IMR-90 (cell line): ENCODE data around the gene PRKCH. TPM values are rescaled to one million over a fixed set of nuclear protein-coding genes. Genes with fewer than 3 reads are reported as not detected.

Experiments
- ATAC-seq: fragments of 200-7000 bp; cut with Tn5 transposase; 2 replicates; pipeline ENCODE4 v1.9.1; 2020; ENCODE audit warnings: low read depth, mild to moderate bottlenecking, moderate library complexity
- BruUV-seq: library from RNA; stranded (reverse); fragments of 400-500 nt; replicated peaks from 2 replicates; lab custom pipeline; 2021; lab: Mats Ljungman, UMichigan
- CTCF ChIA-PET: fragments of 300-600 bp; formaldehyde crosslinking; extraction: SDS; loops from one replicate; lab custom pipeline; 2021; ENCODE audit warnings: antibody characterized with exemption; lab: Yijun Ruan, JAX
- POLR2A ChIA-PET: fragments of 300-600 bp; sonication (Branson Sonifier 250); formaldehyde crosslinking; loops from one replicate; lab custom pipeline; 2022; ENCODE audit warnings: antibody characterized with exemption; ENCODE audit not compliant: unreplicated experiment; lab: Charles Lee
- DNase-seq: peaks from one replicate; pipeline ENCODE4 v3.0.0; 2013
- H2AFZ ChIP-seq: replicated peaks from 2 replicates; pipeline ENCODE3; 2013; ENCODE audit warnings: low read length, mild to moderate bottlenecking; ENCODE audit not compliant: poor library complexity
- H2AK5ac ChIP-seq: 2 replicates; pipeline ENCODE4 v1.6.1; 2013; ENCODE audit warnings: low read depth, low read length, inconsistent platforms
- H2AK9ac ChIP-seq: replicated peaks from 2 replicates; pipeline ENCODE3; 2013; ENCODE audit warnings: mild to moderate bottlenecking, low read depth, low read length, moderate library complexity; ENCODE audit not compliant: poor library complexity
- H2BK120ac ChIP-seq: 2 replicates; pipeline ENCODE4 v1.6.1; 2013; ENCODE audit warnings: low read depth, low read length, inconsistent platforms
- H2BK15ac ChIP-seq: 3 replicates; pipeline ENCODE4 v1.6.1; 2013; ENCODE audit warnings: low read depth, low read length, inconsistent platforms
- H2BK20ac ChIP-seq: 2 replicates; pipeline ENCODE4 v1.6.1; 2013; ENCODE audit warnings: low read depth, mild to moderate bottlenecking, inconsistent platforms, low read length, moderate library complexity
- H2BK5ac ChIP-seq: 2 replicates; pipeline ENCODE4 v1.6.1; 2013; ENCODE audit warnings: mild to moderate bottlenecking, low read depth, low read length, inconsistent platforms; ENCODE audit not compliant: poor library complexity, severe bottlenecking
- H3K14ac ChIP-seq: replicated peaks from 2 replicates; pipeline ENCODE4 v1.6.1; 2013; ENCODE audit warnings: low read depth, low read length, inconsistent platforms
- H3K18ac ChIP-seq: 2 replicates; pipeline ENCODE4 v1.6.1; 2013; ENCODE audit warnings: low read depth, low read length, control low read depth
- H3K23ac ChIP-seq: 2 replicates; pipeline ENCODE4 v1.6.1; 2013; ENCODE audit warnings: low read depth, low read length, inconsistent platforms
- H3K27ac ChIP-seq: 2 replicates; pipeline ENCODE4 v1.5.1; 2013; ENCODE audit warnings: mild to moderate bottlenecking, control low read depth, low read length; ENCODE audit not compliant: insufficient read depth
- H3K27me3 ChIP-seq: 2 replicates; pipeline ENCODE4 v1.6.1; 2013; ENCODE audit warnings: low read length; ENCODE audit not compliant: control insufficient read depth, insufficient read depth
- H3K36me3 ChIP-seq: 2 replicates; pipeline ENCODE4 v1.6.1; 2013; ENCODE audit warnings: low read length, mixed read lengths; ENCODE audit not compliant: control insufficient read depth, insufficient read depth
- H3K4ac ChIP-seq: 2 replicates; pipeline ENCODE4 v1.6.1; 2013; ENCODE audit warnings: low read depth, low read length, inconsistent platforms
- H3K4me1 ChIP-seq: 2 replicates; pipeline ENCODE4 v1.6.1; 2013; ENCODE audit warnings: low read length, mixed read lengths; ENCODE audit not compliant: control insufficient read depth, insufficient read depth
- H3K4me2 ChIP-seq: 2 replicates; pipeline ENCODE4 v1.6.1; 2013; ENCODE audit warnings: low read depth, mild to moderate bottlenecking, control low read depth, low read length, moderate library complexity
- H3K4me3 ChIP-seq: 2 replicates; pipeline ENCODE4 v1.5.1; 2013; ENCODE audit warnings: low read depth, mild to moderate bottlenecking, control low read depth, low read length, moderate library complexity; ENCODE audit not compliant: insufficient read depth
- H3K56ac ChIP-seq: 2 replicates; pipeline ENCODE4 v1.6.1; 2013; ENCODE audit warnings: low read length, inconsistent platforms; ENCODE audit not compliant: insufficient read depth; ENCODE audit errors: extremely low read depth
- H3K79me1 ChIP-seq, 2 experiments: 2 replicates each; pipeline ENCODE4 v1.6.1; 2013; ENCODE audit warnings: low read length in 2 of 2, inconsistent platforms in 1 of 2, low read depth in 1 of 2
- H3K9ac ChIP-seq: 2 replicates; pipeline ENCODE4 v1.6.1; 2013; ENCODE audit warnings: low read depth, low read length, control low read depth
- H3K9me1 ChIP-seq: 2 replicates; pipeline ENCODE4 v1.6.1; 2013; ENCODE audit warnings: low read length, inconsistent platforms; ENCODE audit not compliant: insufficient read depth
- H3K9me3 ChIP-seq: 2 replicates; pipeline ENCODE4 v1.6.1; 2013; ENCODE audit warnings: low read length; ENCODE audit not compliant: control insufficient read depth, insufficient read depth
- H4K20me1 ChIP-seq: 2 replicates; pipeline ENCODE4 v1.6.1; 2013; ENCODE audit warnings: low read length, inconsistent platforms; ENCODE audit not compliant: insufficient read depth
- H4K5ac ChIP-seq: 2 replicates; pipeline ENCODE4 v1.6.1; 2013; ENCODE audit warnings: mild to moderate bottlenecking, low read depth, low read length, control low read depth
- H4K8ac ChIP-seq, 2 experiments: 2 replicates each; pipeline ENCODE4 v1.6.1; 2013; ENCODE audit warnings: low read depth in 2 of 2, low read length in 2 of 2, control low read depth in 1 of 2, inconsistent platforms in 1 of 2
- H4K91ac ChIP-seq: 2 replicates; pipeline ENCODE4 v1.6.1; 2013; ENCODE audit warnings: low read depth, low read length, inconsistent platforms; ENCODE audit not compliant: insufficient read depth
- BHLHE40 ChIP-seq: fragments of 150-350 bp; IDR thresholded peaks from 2 replicates; pipeline ENCODE4 v1.6.1; 2016; ENCODE audit warnings: mild to moderate bottlenecking, low read depth, low read length
- CEBPB ChIP-seq: IDR thresholded peaks from 2 replicates; pipeline ENCODE4 v1.6.1; 2012; ENCODE audit warnings: low read depth, low read length, improper control_type of control experiment
- CHD1 ChIP-seq: IDR thresholded peaks from 2 replicates; pipeline ENCODE4 v1.6.1; 2012; ENCODE audit warnings: low read depth, low read length, improper control_type of control experiment
- FOS ChIP-seq: fragments of 150-350 bp; IDR thresholded peaks from 2 replicates; pipeline ENCODE4 v1.6.1; 2016; ENCODE audit warnings: low read depth, low read length
- MAZ ChIP-seq: IDR thresholded peaks from 2 replicates; pipeline ENCODE4 v1.6.1; 2012; ENCODE audit warnings: low read depth, mild to moderate bottlenecking, low read length, improper control_type of control experiment, moderate library complexity, borderline replicate concordance
- NFE2L2 ChIP-seq: fragments of 150-350 bp; IDR thresholded peaks from 2 replicates; pipeline ENCODE4 v1.6.1; 2016; ENCODE audit warnings: low read depth, mild to moderate bottlenecking, low read length
- POLR2A ChIP-seq: IDR thresholded peaks from 2 replicates; pipeline ENCODE4 v1.6.1; 2012; ENCODE audit warnings: mild to moderate bottlenecking, low read depth, low read length
- RAD21 ChIP-seq: IDR thresholded peaks from 2 replicates; pipeline ENCODE4 v1.6.1; 2012; ENCODE audit warnings: low read length, improper control_type of control experiment
- RCOR1 ChIP-seq: IDR thresholded peaks from 2 replicates; pipeline ENCODE4 v1.6.1; 2012; ENCODE audit warnings: mild to moderate bottlenecking, low read length, improper control_type of control experiment; ENCODE audit not compliant: insufficient replicate concordance
- SMC3 ChIP-seq: fragments of 150-350 bp; IDR thresholded peaks from 2 replicates; pipeline ENCODE4 v1.6.1; 2016; ENCODE audit warnings: low read depth, mild to moderate bottlenecking, antibody characterized with exemption, low read length, moderate library complexity
- WGBS, 2 experiments: methylation state at CpG; one replicate each; pipeline versions ENCODE4 v1.1.5 to v1.1.7; 2013; ENCODE audit warnings: missing lambda C conversion rate in 2 of 2; ENCODE audit not compliant: insufficient read length in 1 of 2; ENCODE audit errors: extremely low coverage in 2 of 2; 5-methylcytosine and 5-hydroxymethylcytosine counted together
- dilution Hi-C: fragments of 300-500 bp; cut with HindIII; formaldehyde crosslinking; loops from one replicate; pipeline ENCODE4 v1.14.3; 2018; ENCODE audit warnings: low sequenced_read_pairs; ENCODE audit not compliant: unreplicated experiment
- in situ Hi-C: fragments of 300-500 bp; cut with MboI; formaldehyde crosslinking; loops from 3 replicates; pipeline ENCODE4 v1.14.3; 2019; ENCODE audit warnings: low sequenced_read_pairs, inconsistent platforms, mixed read lengths
- intact Hi-C: fragments of 100-400 bp; cut with micrococcal nuclease; formaldehyde crosslinking; loops from 2 replicates; pipeline ENCODE4 v1.10.0; 2022
- polyA plus RNA-seq, 3 experiments: library from polyadenylated mRNA; depleted of rRNA; stranded (reverse); fragments of >200 nt; gene quantifications; 2 replicates each; pipeline ENCODE4 v1.2.3, GENCODE V29; 2012; ENCODE audit warnings: low replicate concordance in 1 of 3
- total RNA-seq: library from RNA; depleted of rRNA; stranded (reverse); fragments of >200 nt; gene quantifications from 2 replicates; pipeline ENCODE4 v1.2.3, GENCODE V29; 2012
- TF ChIP-seq, protein P1 (sequence below): conservative IDR thresholded peaks from 2 replicates; pipeline ENCODE4 v1.5.1; 2012; ENCODE audit warnings: mild to moderate bottlenecking, low read depth, low read length, improper control_type of control experiment
- TF ChIP-seq, protein P2 (sequence below): fragments of 150-350 bp; IDR thresholded peaks from 2 replicates; pipeline ENCODE4 v1.6.1; 2016; ENCODE audit warnings: low read depth, mild to moderate bottlenecking, low read length, moderate library complexity, borderline replicate concordance

PRKCH gene
- total and polyA plus RNA-seq, 2 of the 4 experiments (the other 2 are of a cell fraction): 1.6 to 2.3 TPM

DNA sequence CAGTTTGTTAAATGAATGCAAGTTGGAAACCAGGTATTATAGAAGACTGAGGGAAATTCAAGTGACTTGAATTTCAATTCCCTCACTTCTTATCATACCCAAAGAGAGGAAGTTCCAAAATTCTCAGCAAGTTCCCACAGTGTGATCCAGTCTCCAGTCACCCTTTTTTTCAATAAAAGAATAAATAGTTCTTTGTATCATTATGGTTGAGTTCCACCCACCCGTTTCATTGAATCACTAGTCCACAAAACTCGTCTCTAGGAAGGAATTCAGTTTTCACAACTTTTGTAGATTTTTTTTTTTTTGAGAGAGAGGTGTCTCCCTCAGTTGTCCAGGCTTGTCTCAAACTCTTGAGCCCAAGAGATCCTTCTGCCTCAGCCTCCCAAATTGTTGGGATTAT is 38.6 kb upstream of the PRKCH start:
- Histone ChIP-seq H3K18ac (no peak overlapping the region), H3K9me3 (peaks cover 8% of the 10 kb centered on the region; the same call in 1 of the 2 replicates), H2AK5ac (no peak overlapping the region), H3K23ac (peak overlapping the region; percentile 43; the same call in 1 of the 2 replicates), H4K5ac (no peak overlapping the region), H3K27ac (no peak overlapping the region), H4K91ac (no peak overlapping the region), H2BK120ac (no peak overlapping the region), H3K9me1 (no peaks in the 10 kb centered on the region), H3K4me1 (no peaks in the 10 kb centered on the region), H3K9ac (no peak overlapping the region), H3K14ac (no peak overlapping the region), H3K36me3 (no peaks in the 10 kb centered on the region), H2BK15ac (no peak overlapping the region), H3K4me2 (no peak overlapping the region), H4K8ac (no peak overlapping the region), H2AFZ (no peak overlapping the region), H2AK9ac (no peak overlapping the region), H3K27me3 (peaks cover 27% of the 10 kb centered on the region), H4K20me1 (no peaks in the 10 kb centered on the region), H3K79me1 (no peaks in the 10 kb centered on the region), H3K4me3 (no peak overlapping the region), H2BK5ac (no peak overlapping the region), H3K4ac (no peak overlapping the region), H3K56ac (no peak overlapping the region), H2BK20ac (no peak overlapping the region)
- ChIA-PET POLR2A (no interaction called here), CTCF (interaction anchor here (0.8 to 1.4 kb wide), 2 partner anchors 15 to 22 kb away, joined by 3 read pairs; no protein-coding TSS in a partner anchor)
- WGBS, 2 experiments: no CpG with 5 or more reads among the region's 2 CpGs
- TF ChIP-seq MAZ (no peak), POLR2A (no peak), RAD21 (no peak), SMC3 (no peak), FOS (no peak), NFE2L2 (no peak), CHD1 (no peak), BHLHE40 (no peak), CEBPB (no peak), RCOR1 (no peak)
- TF ChIP-seq, protein P1, sequence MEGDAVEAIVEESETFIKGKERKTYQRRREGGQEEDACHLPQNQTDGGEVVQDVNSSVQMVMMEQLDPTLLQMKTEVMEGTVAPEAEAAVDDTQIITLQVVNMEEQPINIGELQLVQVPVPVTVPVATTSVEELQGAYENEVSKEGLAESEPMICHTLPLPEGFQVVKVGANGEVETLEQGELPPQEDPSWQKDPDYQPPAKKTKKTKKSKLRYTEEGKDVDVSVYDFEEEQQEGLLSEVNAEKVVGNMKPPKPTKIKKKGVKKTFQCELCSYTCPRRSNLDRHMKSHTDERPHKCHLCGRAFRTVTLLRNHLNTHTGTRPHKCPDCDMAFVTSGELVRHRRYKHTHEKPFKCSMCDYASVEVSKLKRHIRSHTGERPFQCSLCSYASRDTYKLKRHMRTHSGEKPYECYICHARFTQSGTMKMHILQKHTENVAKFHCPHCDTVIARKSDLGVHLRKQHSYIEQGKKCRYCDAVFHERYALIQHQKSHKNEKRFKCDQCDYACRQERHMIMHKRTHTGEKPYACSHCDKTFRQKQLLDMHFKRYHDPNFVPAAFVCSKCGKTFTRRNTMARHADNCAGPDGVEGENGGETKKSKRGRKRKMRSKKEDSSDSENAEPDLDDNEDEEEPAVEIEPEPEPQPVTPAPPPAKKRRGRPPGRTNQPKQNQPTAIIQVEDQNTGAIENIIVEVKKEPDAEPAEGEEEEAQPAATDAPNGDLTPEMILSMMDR: no peak
- TF ChIP-seq, protein P2, sequence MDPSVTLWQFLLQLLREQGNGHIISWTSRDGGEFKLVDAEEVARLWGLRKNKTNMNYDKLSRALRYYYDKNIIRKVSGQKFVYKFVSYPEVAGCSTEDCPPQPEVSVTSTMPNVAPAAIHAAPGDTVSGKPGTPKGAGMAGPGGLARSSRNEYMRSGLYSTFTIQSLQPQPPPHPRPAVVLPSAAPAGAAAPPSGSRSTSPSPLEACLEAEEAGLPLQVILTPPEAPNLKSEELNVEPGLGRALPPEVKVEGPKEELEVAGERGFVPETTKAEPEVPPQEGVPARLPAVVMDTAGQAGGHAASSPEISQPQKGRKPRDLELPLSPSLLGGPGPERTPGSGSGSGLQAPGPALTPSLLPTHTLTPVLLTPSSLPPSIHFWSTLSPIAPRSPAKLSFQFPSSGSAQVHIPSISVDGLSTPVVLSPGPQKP: no peak
- intact Hi-C loops: no loop called here
- in situ Hi-C loops: loop anchor here (10.0 kb wide), 1 partner anchor 938 kb away; no protein-coding TSS in a partner anchor
- DNase-seq (no peak), ATAC-seq (no peak)
- no TSS peak for BruUV-seq
- dilution Hi-C loops: no loop called here
